HG03457 (cell line): Measurements from ENCODE around the gene PDE6H.
A peak's percentile ranks its signal among the peaks of the same experiment; 100 is the strongest.

Source experiments
- ATAC-seq: cut with Tn5 transposase; IDR thresholded peaks from one replicate; pipeline ENCODE4 v1.9.1; 2021; ENCODE audit warnings: moderate number of reproducible peaks; ENCODE audit not compliant: unreplicated experiment

PDE6H gene

DNA sequence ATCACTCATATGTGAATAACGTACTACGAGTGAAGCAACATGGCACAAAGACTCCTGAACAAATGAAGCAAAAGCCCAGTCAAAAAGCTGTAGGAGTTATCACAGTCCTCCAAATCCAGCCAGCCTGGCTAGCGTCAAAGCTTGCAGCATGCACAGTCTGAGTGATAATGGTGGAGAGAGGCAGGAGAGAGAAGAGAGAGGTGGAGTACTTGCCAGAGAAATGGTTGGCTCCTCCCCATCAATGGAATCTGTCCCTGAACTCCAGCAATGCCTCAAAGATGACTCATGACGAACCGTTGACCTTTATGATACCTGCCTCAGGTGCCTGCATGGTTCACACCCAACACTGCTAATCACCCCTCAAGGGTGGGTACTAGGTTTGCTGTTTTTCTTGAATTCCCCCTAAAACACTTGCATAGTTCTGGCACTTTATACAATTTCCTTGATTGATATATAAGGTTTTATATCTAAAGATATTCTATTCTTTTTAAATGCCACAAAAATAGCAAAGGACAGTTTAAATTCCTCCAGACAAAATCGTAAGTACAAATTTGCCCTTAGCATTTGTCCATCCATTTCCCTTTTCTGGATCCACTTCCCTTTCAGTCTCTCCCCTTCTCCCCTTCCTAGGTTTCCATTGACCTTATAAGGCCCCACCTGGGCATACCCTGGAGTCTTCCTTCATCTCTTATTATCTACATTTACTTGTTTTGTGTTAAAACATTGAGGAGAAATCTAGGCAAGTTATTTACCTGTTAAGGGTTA, 21.7 kb upstream of the PDE6H start:
- no peak for ATAC-seq

GRCh38 chr12:14951851-14952250, 21.0 kb upstream of the PDE6H start:
- no peak for ATAC-seq

DNA sequence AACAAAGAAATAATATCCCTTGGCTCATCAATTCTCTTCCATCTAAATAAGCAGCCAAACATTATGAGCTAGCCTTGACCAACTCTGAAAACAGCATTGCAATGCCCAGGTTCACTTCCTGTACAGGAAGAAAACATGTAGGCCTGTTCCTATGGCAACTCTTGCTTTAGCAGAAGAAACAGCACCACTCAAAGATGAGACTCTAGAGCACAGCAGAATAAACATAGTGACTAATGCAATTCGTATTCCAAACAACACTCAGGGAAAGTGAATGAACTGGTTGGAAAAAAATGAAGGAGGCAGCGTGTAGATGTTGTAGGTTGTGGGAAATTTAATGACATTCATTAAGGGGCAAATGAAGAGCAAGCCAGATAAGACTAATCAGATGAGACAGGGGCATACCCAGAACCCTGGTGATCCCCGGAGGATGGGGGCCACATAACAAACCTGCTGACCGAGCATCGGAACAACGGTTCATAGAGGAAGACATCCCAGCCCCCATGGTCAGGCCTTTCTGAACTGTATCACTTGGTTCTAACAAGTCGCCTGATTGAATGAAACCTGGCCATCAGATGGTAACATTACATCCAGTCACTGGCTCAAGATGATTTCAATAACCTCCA, 20.4 kb upstream of the PDE6H start:
- peak; percentile 50 for ATAC-seq

- no peak for ATAC-seq
Observed at GRCh38 chr12:14953752-14954151, 19.1 kb upstream of the PDE6H start.

GRCh38 chr12:14954269-14954668, 18.6 kb upstream of the PDE6H start:
- ATAC-seq, result no peak

DNA sequence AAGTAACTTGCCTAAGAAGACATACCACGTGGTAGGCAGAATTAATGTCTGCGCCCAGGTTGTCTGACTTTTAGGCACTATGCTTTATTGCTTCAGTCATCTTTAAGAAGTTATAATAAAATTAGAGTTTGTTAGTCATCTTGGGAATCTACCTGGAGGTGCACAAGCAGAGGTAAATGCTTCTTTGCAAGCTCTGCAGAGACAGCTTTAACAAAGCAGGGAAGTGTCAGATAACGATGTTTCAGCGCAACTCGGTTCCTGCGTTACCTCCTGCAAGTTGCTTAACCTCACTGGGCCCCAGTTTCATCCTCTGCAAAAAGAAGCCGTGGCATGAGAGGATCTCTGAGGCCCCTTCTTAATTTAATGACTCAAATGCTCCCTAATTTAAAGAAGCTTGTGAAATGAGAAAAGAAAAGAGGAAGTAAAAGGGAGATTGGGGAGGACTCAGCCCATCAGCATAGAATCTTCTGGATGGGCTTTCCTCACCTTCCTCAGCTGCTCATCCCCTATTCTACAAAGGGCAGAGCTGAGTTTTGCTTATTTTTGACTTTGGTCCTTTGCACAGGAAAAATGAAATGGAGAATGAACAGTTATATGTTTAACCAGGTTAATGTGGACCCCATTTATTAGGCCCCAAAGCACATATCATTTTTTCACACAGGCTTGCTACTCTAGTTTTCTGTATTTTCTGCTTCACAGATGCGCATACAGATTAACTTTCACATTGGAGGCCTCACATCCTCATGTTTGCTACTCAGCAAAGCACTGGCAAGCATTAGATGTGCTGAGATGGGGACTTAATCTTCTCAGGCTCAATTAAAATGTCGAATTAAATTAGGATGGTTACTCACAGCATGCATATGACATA, 16.6 kb upstream of the PDE6H start:
- no peak for ATAC-seq

DNA sequence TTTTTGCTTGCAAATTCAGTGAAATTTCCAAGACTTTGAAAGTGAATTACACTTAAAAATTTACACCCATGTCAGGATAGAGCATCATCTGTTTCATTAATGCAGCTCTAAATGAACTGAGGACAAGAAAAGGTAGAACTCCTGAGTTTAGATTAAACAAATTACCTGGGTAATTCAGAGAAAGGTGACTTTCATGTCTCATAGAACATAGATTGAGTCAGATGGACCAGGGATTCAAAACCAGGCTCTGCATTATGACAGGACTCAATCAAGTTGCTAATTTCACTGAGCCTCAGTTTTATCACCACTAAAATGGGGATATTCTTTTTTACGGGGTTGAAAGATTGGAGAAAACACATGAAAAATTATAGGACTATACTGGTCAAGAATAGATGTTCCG, 15.9 kb upstream of the PDE6H start:
- ATAC-seq, result no peak

DNA sequence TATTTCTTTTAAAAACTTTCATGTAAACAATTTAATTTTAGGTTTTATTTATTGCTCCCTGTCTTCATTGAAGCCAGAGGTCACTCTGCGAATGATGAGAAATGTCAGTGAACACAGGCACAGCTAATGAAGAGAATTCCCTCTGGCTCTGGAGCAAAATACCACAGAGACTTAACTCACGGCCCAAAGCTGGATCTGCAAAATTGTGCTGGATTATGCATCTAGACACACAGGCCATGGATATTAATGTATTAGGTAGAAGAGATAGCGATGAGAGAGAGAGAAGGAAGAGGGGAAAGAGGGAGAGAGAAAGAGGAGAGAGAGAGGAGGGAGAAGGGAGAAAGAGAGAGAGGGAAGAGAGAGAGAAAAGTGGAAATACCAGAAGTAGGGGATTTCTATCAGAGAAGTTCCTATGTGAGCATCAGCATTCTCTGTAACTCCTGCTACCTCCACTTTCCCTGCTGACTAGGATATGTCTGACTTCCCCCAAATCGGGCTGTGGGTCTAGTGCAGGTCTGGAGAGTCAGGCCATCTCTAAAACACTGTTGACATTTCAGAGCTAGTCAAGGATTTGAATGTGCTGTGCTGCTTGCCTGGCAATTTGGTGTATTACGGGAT, 15.2 kb upstream of the PDE6H start:
- ATAC-seq, result no peak

DNA sequence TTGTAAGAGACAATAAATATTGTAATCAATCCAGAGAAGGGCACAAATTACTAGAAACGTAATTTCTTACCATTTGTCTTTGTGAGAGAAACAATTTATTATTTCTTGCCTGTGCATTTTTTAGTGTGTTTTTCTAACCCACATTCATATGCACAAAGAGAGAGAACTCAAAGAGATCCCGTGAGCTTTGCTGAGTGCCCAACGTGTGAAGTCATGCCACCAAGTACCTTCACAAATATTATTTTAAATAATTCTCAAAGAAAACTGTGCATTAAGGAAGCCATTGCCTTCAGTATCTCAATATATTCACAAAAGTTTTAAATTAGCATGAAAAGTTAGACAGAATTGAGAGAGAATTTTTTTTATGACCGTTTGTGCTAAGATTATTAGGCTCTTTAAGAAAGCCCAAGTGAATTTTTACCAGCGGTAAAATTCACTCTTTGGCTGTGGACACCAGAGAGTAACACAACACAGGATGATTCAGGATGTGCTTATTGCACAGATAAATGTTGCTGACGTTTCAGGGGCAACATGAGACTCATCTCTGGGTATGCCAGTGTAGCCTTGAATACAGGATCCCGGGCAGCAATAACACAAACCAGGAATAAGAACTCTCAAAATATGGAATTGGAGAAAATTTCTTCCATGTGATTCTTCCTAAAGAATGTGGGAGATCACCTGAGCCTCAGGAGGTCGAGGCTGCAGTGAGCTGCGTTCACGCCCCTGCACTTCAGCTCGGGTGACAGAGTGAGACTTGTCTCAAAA, 14.3 kb upstream of the PDE6H start:
- ATAC-seq, result no peak

DNA sequence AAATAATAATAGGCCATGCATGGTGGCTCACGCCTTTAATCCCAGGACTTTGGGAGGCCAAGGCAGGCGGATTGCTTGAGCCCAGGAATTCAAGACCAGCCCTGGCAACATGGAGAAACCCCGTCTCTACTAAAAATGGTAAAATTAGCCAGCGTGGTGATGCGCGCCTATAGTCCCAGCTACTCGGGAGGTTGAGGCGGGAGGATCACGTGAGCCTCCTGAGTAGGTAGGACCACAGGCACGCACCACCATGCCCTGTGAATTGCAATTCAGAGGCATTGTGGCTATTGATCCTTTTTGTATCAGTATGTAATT, 13.8 kb upstream of the PDE6H start:
- ATAC-seq, result no peak

DNA sequence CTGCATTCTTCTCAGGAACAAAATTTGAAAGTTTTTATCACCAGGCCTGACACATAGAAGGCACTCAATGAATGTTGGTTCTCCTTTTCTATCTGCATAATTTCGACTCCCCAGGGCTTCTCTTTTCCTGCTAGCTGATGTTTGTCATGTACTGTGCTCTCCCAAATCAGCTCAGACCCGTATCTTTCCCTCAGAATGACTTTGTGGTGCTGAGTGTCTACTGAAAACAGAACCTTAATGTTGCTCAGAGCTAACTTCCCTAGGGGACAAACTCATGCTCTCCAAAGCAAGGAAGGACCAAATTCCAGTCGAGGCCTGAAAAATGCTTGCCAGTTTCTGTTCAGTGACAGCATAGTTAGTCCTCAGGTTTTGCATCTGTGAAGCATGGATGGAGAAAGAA, 13.4 kb upstream of the PDE6H start:
- no peak for ATAC-seq

- ATAC-seq, result no peak
Observed at GRCh38 chr12:14959916-14960496, 12.8 kb upstream of the PDE6H start.

DNA sequence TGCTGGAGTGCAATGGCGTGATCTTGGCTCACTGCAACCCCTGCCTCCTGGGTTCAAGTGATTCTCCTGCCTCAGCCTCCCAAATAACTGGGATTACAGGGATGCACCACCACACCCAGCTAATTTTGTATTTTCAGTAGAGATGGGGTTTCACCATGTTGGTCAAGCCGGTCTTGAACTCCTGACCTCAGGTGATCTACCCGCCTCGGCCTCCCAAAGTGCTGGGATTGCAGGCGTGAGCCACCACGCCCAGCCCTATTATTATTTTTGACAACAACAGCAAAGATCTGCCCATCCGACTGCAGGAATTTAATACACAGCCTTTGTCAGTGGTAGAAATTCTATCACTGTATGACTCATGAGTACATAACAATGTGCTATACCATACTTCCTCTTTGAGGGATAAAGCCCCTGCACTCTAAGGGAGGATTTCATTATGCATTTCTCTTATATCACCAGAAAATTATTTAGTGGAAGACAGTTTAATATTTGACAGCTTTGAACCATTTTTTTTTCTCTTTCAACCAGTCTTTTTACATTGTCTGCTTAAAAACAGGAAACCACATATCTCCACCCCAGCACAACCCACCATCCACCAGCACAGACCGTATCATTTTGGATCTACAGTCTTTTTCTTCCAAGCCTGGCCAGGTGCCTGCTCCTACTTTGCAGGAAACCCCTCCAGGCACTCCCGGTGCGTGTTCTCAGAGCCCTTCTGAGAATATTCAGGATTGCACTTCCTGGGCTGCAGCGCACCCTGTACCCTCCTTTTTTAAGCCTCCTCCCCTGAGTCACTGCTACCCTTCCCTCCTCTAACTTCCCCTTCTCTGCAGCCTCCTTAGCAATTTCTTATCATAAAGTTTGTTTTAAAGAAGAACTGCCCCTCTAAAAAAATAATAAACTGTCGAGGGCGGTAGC, 12.0 kb upstream of the PDE6H start:
- peak; percentile 32 for ATAC-seq

DNA sequence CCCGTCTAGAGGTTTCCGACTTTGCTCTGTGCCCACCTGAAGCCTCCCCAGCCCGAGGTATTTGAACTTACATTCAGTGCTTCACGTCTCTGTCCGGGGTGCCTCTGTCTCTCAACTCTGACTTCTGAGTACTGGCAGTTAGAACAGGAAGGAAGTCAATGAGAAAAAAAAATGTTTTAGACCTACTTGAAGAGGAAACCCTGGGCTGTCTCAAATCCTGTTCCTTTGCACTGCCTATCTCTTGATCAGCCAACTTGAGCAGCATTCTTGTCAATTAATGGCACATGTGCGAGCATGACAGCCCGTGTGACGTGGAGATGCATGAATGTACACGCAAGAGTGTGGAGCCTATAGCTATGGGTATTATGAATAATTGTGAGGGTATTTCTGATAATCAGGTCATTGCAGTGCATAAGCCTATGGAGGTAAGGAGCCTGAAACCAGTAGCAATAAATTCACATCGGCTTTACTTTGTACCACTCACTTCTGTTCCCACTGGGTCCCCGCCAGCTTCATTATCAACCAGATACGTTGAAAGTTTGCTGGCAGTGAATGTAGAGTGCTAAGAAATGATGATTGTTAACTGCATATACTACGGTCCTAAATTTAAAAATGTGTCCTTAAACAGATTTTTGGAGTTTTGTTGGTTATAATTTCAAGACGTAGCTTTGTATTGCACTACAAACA, 11.2 kb upstream of the PDE6H start, which contains the start of gene ARHGDIB:
Gene ARHGDIB (minus strand): TSS at position 136 of the 687 bp plus-strand sequence. CDS start 10,889 bp downstream, outside the sequence.
- ATAC-seq, result peak; percentile 54

GRCh38 chr12:14962153-14962539, 10.7 kb upstream of the PDE6H start:
- ATAC-seq, result no peak

GRCh38 chr12:14962797-14963196, 10.0 kb upstream of the PDE6H start:
- no peak for ATAC-seq

- no peak for ATAC-seq
Observed at GRCh38 chr12:14963520-14963919, 9.3 kb upstream of the PDE6H start.

GRCh38 chr12:14964406-14964805, 8.4 kb upstream of the PDE6H start:
- no peak for ATAC-seq

DNA sequence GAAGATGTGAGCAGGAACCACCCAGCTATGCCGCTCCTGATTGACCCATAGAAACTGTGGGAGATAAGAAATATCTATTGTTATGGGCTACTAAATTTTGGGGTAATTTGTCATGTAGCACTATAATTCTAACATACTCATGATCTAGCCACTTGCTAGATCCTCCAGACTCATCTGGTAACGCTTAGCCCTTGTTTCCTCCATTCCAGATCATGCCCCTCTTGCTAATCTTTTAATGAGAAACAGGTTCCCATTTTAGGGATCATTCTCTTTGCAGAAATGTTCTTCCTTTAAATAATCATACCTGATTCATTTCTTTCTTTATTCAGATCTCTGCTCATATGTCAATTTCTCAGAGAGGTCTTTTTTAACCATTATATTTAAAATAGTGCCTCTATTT, 7.6 kb upstream of the PDE6H start:
- no peak for ATAC-seq
